ENCODE results near the gene FAR1.

Gene FAR1

DNA sequence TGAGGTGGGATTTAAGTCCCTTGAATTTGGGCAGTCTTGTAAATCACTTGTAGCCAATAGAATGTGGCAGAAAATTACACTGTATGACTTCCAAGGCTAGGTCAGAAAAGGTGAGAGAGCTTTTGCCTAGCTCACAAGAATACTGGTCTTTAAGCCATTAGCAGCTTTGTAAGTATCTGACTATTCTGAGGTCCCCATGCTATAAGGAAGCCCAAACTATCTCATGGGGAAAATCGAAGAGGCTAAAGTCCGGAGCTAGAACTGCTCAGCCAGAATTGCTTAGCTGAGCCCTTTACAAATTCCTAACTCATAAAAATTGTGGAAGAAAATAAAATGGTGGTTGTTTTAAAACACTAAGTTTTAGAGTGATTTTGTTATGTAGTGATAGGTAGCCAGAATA lies 13.0 kb downstream of the FAR1 start:
- no peak for DNase-seq (ENCODE audit: low read depth)
- TF ChIP-seq CTCF (IDR thresholded peaks at IDR 0.05; ENCODE audit: insufficient read depth, low read depth, low read length, missing control alignments): no peak
- H3K4me3 ChIP-seq (ENCODE audit: low read depth, low read length): no peak overlapping the region

- no peak for TF ChIP-seq CTCF (IDR thresholded peaks at IDR 0.05; ENCODE audit: insufficient read depth, low read depth, low read length, missing control alignments)
- DNase-seq (ENCODE audit: low read depth): no peak
- H3K4me3 ChIP-seq (ENCODE audit: low read depth, low read length): no peak overlapping the region
Observed at GRCh38 chr11:13682212-13682611, 13.7 kb downstream of the FAR1 start.

GRCh38 chr11:13685461-13686108 lies 17.1 kb downstream of the FAR1 start:
- H3K4me3 ChIP-seq (ENCODE audit: low read depth, low read length): no peak overlapping the region
- no peak for DNase-seq (ENCODE audit: low read depth)
- TF ChIP-seq CTCF (IDR thresholded peaks at IDR 0.05; ENCODE audit: insufficient read depth, low read depth, low read length, missing control alignments): no peak

DNA sequence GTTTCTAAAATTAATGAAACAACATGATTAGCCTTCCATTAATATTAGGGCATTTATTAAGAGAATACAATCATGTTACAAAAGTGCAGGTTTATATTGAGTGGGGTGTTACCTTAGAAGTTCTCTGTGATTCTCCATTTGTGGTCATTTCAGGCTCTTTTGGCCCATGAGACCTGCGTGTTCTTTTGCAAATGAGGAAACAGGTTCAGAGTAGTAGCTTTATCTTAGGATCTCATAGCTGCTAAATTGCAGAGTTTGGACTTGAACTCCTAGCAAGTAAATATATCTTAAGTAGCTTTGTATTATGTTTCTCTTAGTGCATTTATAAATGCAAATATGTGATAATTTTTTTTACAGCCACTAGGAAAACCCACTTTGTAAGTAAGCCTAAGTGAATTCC lies 18.3 kb downstream of the FAR1 start:
- no peak for DNase-seq (ENCODE audit: low read depth)
- TF ChIP-seq CTCF (IDR thresholded peaks at IDR 0.05; ENCODE audit: insufficient read depth, low read depth, low read length, missing control alignments): no peak
- no peak overlapping the region for H3K4me3 ChIP-seq (ENCODE audit: low read depth, low read length)

DNA sequence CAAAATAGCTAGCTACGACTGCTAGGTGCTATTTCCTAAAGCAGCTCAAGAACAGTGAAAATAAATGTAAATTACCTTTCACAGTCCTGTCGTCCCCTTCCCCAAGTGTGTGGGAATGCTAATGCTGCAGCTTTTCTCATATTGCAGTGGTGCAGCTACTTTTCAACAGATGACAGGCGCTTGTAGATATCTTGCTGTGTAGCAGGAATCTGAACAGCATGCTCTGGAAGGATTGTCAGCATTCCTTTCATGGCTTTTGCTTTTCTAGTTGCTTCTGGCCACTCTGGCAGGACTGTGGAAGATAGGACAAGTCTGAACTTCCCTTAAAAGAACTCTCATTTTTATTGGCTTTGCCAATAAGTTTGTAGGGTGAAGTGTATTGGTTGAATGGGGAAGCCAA lies 18.8 kb downstream of the FAR1 start:
- no peak for TF ChIP-seq CTCF (IDR thresholded peaks at IDR 0.05; ENCODE audit: insufficient read depth, low read depth, low read length, missing control alignments)
- no peak overlapping the region for H3K4me3 ChIP-seq (ENCODE audit: low read depth, low read length)
- no peak for DNase-seq (ENCODE audit: low read depth)

DNA sequence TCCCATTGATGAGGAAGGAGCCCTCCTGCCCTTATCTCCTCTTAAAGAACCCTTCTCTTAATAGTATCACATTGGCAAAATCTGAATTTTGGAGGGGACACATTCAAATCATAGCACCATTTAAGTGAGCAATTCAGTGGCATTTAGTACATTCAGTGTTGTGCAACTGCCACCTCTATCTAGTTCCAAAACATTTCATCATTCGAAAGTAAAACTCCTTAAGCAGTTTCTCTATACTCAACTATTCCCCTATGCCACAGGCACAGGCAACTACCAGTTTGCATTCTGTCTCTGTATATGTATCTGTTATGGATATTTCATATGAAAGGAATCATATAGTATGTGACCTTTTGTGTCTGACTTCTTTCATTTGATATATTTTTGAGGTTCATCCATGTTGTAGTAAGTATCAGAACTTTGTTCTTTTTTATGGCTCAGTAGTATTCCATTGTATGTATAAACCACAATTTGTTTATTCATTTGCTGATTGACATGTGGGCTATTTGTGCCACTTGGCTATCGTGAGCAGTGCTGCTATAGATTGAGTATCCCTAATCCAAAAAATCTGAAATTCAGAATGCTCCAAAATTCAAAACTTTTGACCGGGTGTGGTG lies 22.9 kb downstream of the FAR1 start:
- no peak overlapping the region for H3K4me3 ChIP-seq (ENCODE audit: low read depth, low read length)
- no peak for TF ChIP-seq CTCF (IDR thresholded peaks at IDR 0.05; ENCODE audit: insufficient read depth, low read depth, low read length, missing control alignments)
- DNase-seq (ENCODE audit: low read depth): no peak

- no peak for TF ChIP-seq CTCF (IDR thresholded peaks at IDR 0.05; ENCODE audit: insufficient read depth, low read depth, low read length, missing control alignments)
- no peak for DNase-seq (ENCODE audit: low read depth)
- H3K4me3 ChIP-seq (ENCODE audit: low read depth, low read length): no peak overlapping the region
Observed at GRCh38 chr11:13692172-13692571, 23.7 kb downstream of the FAR1 start.

Measured in GM12865 (cell line).